Large intestine (tissue), 3 donors: ENCODE measurements around the gene SPEN. TPM values are rescaled to one million over a fixed set of nuclear protein-coding genes. Genes with fewer than 3 reads are reported as not detected.

ENCODE experiments used
- DNase-seq, 2 donors: peaks; one replicate each; pipeline versions ENCODE4 v3.0.0 to v3.0.0-alpha.2; 2013
- H3K27ac ChIP-seq: one replicate; pipeline ENCODE4 v1.5.1; 2013; ENCODE audit warnings: low read length
- H3K27me3 ChIP-seq: 2 replicates; pipeline ENCODE4 v1.6.1; 2013; ENCODE audit warnings: low read length; ENCODE audit not compliant: control insufficient read depth, insufficient read depth
- H3K36me3 ChIP-seq: 2 replicates; pipeline ENCODE4 v1.6.1; 2013; ENCODE audit warnings: low read length; ENCODE audit not compliant: control insufficient read depth, insufficient read depth
- H3K4me1 ChIP-seq: one replicate; pipeline ENCODE4 v1.6.1; 2013; ENCODE audit warnings: low read length; ENCODE audit not compliant: control insufficient read depth, insufficient read depth
- H3K4me3 ChIP-seq: one replicate; pipeline ENCODE4 v1.5.1; 2013; ENCODE audit warnings: low read length
- H3K9me3 ChIP-seq: one replicate; pipeline ENCODE4 v1.6.1; 2013; ENCODE audit warnings: mild to moderate bottlenecking, low read depth, low read length, moderate library complexity; ENCODE audit not compliant: control insufficient read depth
- WGBS: methylation state at CpG from one replicate; pipeline ENCODE4 v1.1.5; 2013; ENCODE audit warnings: low lambda C conversion rate; ENCODE audit not compliant: insufficient coverage; 5-methylcytosine and 5-hydroxymethylcytosine counted together
- polyA plus RNA-seq: library from polyadenylated mRNA; unstranded; fragments of 120-200 nt; gene quantifications from one replicate; pipeline ENCODE4 v1.2.1, GENCODE V29; 2013

Gene SPEN
- polyA plus RNA-seq, 1 donor, result 47.8 TPM

DNA sequence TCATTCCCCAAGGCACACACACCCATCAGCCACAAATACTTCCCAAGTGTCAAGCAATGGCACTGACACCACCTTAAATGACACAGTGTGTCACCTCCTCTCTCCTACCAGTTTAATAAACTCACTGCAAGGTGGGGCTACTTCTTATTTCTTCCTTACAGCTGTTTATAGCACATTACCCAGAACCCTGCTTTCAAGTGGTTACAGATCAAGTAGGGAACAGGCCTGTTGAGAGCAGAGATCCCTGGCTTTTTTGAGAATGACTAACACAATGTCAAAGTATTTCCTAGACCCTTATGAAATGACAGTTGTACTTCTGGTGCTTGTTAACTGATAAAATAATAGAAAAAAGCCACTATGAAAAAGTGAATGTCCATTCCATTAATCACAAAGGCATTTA is 108.6 kb downstream of the SPEN start:
- DNase-seq, result no peak
- Histone ChIP-seq H3K4me3 (no peak overlapping the region), H3K27me3 (no peaks in the 10 kb centered on the region), H3K27ac (no peak overlapping the region), H3K4me1 (peaks cover 7% of the 10 kb centered on the region), H3K36me3 (peaks cover 2% of the 10 kb centered on the region), H3K9me3 (no peaks in the 10 kb centered on the region)

DNA sequence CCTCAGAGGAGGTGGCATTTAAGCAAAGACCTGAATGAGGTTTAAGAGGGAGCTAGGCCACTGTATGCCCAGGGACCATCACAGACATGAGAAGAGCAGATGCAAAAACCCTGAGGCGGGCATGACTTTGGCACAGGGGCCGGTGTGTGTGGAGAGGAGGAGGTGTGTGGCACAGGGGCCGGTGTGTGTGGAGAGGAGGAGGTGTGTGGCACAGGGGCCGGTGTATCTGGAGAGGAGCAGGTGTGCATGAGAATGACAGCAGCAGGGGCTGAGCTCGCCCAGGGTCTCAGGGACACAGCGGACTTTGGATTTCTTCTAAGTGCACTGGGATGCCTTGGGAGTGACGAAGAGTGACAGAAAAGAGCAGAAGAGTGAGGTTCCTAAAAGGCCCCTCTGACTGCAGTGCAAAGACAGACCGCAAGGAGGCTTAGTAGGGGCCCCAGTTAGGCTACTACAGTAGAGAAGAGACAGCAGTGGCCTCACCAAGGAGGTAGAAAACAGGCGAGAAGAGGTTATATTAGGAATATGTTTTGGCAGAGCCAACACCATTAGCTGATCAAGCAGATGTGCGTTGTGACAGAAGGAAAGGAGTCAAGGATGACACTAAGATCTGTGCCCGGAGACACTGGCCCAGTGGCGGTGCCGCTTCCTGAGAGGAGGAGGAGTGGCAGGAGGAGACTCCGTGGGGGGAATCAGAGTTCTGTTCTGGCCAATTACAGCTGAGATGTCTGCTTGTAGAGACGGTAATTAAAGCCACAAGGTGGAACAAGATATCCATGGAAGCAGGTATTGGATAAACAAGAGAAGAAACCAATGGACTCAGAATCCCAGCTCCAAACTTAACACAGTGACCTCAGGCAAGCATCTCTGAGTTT is 110.0 kb downstream of the SPEN start:
- no peak overlapping the region for H3K27ac ChIP-seq
- 11% methylated on average over 3 of the region's 15 CpGs for WGBS
- H3K9me3 ChIP-seq, result no peaks in the 10 kb centered on the region
- H3K4me1 ChIP-seq, result no peaks in the 10 kb centered on the region
- no peak for DNase-seq
- no peaks in the 10 kb centered on the region for H3K27me3 ChIP-seq
- H3K36me3 ChIP-seq, result peaks cover 2% of the 10 kb centered on the region
- no peak overlapping the region for H3K4me3 ChIP-seq

DNA sequence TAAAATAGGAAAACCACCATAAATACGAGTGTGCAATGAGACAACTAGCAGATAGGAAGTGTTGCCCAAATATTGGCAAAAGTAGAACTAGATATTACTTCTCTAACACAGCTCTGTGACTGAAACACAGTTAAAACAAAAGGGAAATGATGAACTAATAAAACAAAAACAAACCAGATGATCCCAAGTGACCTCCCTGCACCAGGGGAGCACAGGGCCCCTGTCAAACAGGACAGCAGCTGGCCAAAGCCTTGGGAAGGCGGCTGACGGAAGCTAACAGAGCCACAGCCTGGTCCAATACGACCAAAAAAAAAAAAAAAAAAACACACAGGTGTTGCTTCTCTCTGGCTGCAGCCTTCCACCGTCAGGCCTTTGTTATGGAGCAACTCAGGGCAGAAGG is 110.6 kb downstream of the SPEN start:
- 80% methylated on average over 1 of the region's 5 CpGs for WGBS
- H3K36me3 ChIP-seq, result peaks cover 5% of the 10 kb centered on the region
- no peak for DNase-seq

DNA sequence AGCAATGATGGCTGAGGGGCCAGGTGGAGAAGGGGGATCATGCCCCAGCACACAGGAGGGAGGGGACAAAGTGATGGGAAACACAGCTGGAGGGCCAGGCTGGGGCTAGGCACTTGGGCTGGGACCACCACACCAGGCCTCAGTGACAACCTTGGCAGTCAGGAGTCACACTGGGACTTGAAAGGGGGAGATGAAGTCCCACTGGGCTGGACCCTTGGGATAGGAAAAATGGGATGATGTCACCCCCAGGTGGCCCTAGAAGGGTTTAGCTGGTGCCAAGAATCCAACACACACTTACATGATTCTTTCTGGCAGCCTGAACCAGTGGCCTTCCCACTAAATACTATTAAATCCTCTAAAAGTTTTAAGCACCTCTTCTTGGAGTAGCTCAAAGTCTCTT is 111.3 kb downstream of the SPEN start:
- H3K4me1 ChIP-seq, result no peaks in the 10 kb centered on the region

More for the DNA sequence above, 110.6 kb downstream of the SPEN start:
- no peaks in the 10 kb centered on the region for H3K4me1 ChIP-seq
- H3K4me3 ChIP-seq, result no peak overlapping the region
- H3K27ac ChIP-seq, result no peak overlapping the region
- H3K27me3 ChIP-seq, result no peaks in the 10 kb centered on the region
- no peaks in the 10 kb centered on the region for H3K9me3 ChIP-seq

DNA sequence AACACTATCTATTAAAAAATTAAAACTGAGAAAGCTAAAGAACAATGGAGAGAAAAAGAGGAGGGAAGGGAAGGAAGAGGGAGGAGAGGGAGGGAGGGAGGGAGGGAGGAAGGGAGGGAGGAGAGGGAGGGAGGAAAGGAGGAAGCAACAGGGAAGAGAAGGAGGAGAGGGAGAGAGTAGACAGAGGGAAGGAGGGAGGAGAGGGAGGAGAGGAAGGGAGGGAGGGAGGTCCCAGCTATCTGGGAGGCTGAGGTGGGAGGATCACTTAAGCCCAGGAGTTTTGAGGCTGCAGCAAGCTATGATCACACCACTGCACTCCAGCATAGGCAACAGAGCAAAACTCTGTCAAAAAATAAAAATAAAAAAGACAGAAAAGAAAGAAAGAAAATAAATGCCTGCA is 111.9 kb downstream of the SPEN start:
- Histone ChIP-seq H3K9me3 (no peaks in the 10 kb centered on the region), H3K27ac (no peak overlapping the region), H3K4me3 (no peak overlapping the region), H3K4me1 (no peaks in the 10 kb centered on the region), H3K36me3 (peaks cover 5% of the 10 kb centered on the region), H3K27me3 (no peaks in the 10 kb centered on the region)
- DNase-seq, result no peak

More for the DNA sequence above, 111.3 kb downstream of the SPEN start:
- H3K27me3 ChIP-seq, result no peaks in the 10 kb centered on the region
- H3K36me3 ChIP-seq, result peaks cover 5% of the 10 kb centered on the region
- H3K27ac ChIP-seq, result no peak overlapping the region
- no peak overlapping the region for H3K4me3 ChIP-seq
- H3K9me3 ChIP-seq, result no peaks in the 10 kb centered on the region
- no peak for DNase-seq

DNA sequence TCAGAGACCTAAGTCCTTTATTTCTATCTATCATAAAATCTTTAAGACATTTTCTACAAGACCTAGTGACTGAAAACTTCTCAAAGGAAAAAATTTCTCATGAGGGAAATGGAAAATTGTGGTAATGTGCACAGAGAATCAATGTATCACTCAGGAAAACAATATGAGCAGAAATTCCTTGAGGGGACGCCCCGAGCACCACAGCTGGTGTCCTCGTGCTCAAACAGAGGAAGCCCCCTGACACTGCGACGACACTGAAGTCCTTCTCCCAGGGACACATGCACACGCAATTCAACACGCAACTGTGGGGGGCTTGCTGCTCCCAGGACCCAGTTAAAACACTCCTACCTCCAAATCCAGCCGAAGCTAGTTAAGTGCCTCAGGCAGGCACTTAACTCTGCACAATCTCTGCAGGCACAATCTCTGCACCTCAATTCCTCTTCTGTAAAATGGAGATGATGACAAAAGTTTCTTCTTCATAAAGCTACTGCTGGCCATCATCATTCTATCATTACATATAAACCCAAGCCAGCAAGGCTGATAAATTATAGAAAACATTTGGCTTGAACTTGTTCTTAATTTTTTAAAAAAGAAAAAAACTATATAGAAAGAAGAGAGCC is 112.4 kb downstream of the SPEN start:
- no peak for DNase-seq
- no peaks in the 10 kb centered on the region for H3K9me3 ChIP-seq
- H3K36me3 ChIP-seq, result peaks cover 5% of the 10 kb centered on the region
- no peak overlapping the region for H3K27ac ChIP-seq
- 100% methylated on average over 1 of the region's 8 CpGs for WGBS
- no peaks in the 10 kb centered on the region for H3K27me3 ChIP-seq
- no peak overlapping the region for H3K4me3 ChIP-seq
- H3K4me1 ChIP-seq, result no peaks in the 10 kb centered on the region

DNA sequence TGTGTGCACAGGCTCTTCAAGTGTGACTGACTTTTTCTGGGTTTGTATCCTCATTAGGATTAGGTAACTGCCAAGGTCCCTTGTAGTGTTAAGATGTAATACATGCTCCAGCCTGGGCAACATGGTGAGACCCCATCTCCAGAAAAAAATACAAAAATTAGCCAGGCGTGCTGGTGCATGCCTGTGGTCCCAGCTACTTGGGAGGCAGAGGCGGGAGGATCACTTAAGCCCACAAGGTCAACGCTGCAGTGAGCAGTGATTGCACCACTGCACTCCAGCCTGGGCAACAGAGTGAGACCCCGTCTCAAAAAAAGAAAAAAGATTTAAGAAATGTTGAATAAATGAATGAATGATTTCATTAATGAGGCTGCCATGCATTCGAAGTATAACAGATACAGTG is 113.3 kb downstream of the SPEN start:
- 100% methylated on average over 1 of the region's 5 CpGs for WGBS
- H3K27ac ChIP-seq, result no peak overlapping the region
- H3K36me3 ChIP-seq, result peaks cover 5% of the 10 kb centered on the region
- no peak overlapping the region for H3K4me3 ChIP-seq
- H3K27me3 ChIP-seq, result no peaks in the 10 kb centered on the region
- no peaks in the 10 kb centered on the region for H3K9me3 ChIP-seq
- H3K4me1 ChIP-seq, result no peaks in the 10 kb centered on the region
- DNase-seq, result no peak

DNA sequence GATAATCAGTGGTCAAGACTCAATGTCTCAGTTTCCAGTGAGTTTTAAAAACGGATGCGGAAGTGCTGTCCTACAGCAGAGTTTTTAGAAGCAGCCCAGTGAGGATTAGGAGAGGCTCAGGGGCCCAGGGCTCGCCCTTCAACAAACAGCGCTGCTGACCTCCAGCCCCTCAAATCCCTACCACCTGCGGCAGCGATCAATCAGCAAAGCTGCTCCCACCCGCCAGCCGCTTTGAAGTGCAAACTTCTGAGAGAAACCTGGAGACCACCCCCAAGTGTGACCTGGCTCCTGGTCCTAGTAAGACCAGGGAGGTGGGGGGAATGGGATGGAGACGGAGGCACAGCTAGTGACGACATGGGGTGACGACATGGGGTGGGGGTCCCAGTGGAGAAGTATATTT is 114.0 kb downstream of the SPEN start:
- Histone ChIP-seq H3K36me3 (peaks cover 5% of the 10 kb centered on the region), H3K27ac (no peak overlapping the region), H3K27me3 (no peaks in the 10 kb centered on the region), H3K4me3 (no peak overlapping the region), H3K9me3 (no peaks in the 10 kb centered on the region), H3K4me1 (no peaks in the 10 kb centered on the region)
- DNase-seq, result no peak
- no CpG with 5 or more reads among the region's 11 CpGs for WGBS

DNA sequence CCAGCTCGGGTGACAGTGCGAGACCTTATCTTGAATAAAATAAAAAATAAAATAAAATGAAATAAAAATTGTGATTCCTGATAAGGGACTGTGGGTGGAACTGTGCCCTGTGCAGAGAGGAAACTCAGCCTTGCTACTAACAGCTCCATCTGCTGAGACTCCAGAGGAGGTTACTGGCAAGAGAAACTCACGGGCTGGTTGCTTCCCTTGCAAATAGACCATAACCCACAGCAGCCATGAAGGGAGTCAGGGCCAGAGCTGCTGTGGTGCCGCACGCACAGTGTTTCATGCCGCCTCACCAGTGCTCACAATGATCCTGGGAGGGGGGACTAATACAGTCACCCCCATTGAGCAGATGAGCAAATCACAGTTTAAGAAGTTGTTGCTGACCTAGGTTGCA is 114.7 kb downstream of the SPEN start:
- Histone ChIP-seq H3K27ac (no peak overlapping the region), H3K4me1 (no peaks in the 10 kb centered on the region), H3K4me3 (no peak overlapping the region), H3K36me3 (peaks cover 5% of the 10 kb centered on the region), H3K27me3 (no peaks in the 10 kb centered on the region), H3K9me3 (no peaks in the 10 kb centered on the region)
- DNase-seq, result no peak
- WGBS, result 100% methylated on average over 1 of the region's 6 CpGs

DNA sequence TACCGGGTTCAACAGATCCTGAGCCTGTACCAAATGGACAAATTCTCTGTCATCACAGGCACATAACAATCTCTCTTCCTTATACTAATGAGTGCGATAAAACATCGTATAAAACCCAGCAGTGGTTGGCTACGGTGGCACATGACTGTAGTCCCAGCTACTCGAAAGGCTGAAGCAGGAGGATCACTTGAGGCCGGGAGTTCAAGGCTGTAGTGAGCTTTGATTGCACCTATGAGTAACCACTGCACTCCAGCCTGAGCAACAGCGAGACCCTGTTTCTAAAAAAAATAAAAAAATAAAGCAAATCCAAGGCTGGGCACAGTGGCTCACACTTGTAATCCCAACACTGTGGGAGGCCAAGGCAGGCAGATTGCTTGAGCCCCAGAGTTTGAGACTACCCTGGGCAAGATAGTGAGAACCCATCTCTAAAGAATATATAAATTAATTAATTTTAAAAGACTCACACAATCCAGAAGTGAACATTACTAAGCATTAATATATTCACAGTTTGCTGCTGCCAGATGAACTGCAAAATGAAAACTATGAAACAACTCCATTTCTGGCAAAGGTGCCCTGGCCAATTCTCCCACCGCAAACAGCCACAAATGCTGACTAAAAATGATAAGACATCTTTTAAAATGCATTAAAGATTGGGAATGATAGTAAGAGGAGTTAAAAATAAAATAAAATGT is 115.3 kb downstream of the SPEN start:
- no peak overlapping the region for H3K4me3 ChIP-seq
- no peak overlapping the region for H3K27ac ChIP-seq
- no peaks in the 10 kb centered on the region for H3K9me3 ChIP-seq
- H3K27me3 ChIP-seq, result no peaks in the 10 kb centered on the region
- H3K36me3 ChIP-seq, result peaks cover 3% of the 10 kb centered on the region
- 100% methylated on average over 2 of the region's 8 CpGs for WGBS
- no peaks in the 10 kb centered on the region for H3K4me1 ChIP-seq
- no peak for DNase-seq
